Natural killer cell (primary cell): ENCODE results near the gene ARL17B. TPM values are rescaled to one million over a fixed set of nuclear protein-coding genes. Genes with fewer than 3 reads are reported as not detected.
A peak's percentile ranks its signal among the peaks of the same experiment; 100 is the strongest.
"Not testable (repeated sequence)": the region's sequence is repeated elsewhere in the genome, so short reads cannot be mapped to it uniquely, and the experiment has no call there.

Experiments used
- ATAC-seq, 3 donors: fragments of 150-1000 bp in 2 of 3; fragments of 200-7000 bp in 1 of 3; cut with Tn5 transposase; 1 replicate in 1 of 3; 2 replicates in 2 of 3; pipeline ENCODE4 v1.10.0; 2021; ENCODE audit warnings: mild to moderate bottlenecking in 2 of 3, moderate library complexity in 2 of 3
- DNase-seq, 2 donors: peaks; one replicate each; pipeline versions ENCODE4 v3.0.0 to v3.0.0-alpha.2; 2013 to 2021; ENCODE audit warnings: mixed read lengths in 1 of 2
- H3K27ac ChIP-seq: one replicate; pipeline ENCODE4 v1.5.1; 2013; ENCODE audit warnings: mild to moderate bottlenecking, low read length
- H3K27me3 ChIP-seq: one replicate; pipeline ENCODE4 v1.6.1; 2013; ENCODE audit warnings: low read length; ENCODE audit not compliant: control insufficient read depth, insufficient read depth
- H3K36me3 ChIP-seq: one replicate; pipeline ENCODE4 v1.6.1; 2013; ENCODE audit warnings: low read length; ENCODE audit not compliant: control insufficient read depth, insufficient read depth
- H3K4me1 ChIP-seq: one replicate; pipeline ENCODE4 v1.6.1; 2013; ENCODE audit warnings: low read length; ENCODE audit not compliant: control insufficient read depth, insufficient read depth
- H3K4me3 ChIP-seq: one replicate; pipeline ENCODE4 v1.5.1; 2013; ENCODE audit warnings: low read length
- H3K9me3 ChIP-seq: one replicate; pipeline ENCODE4 v1.6.1; 2013; ENCODE audit warnings: low read length; ENCODE audit not compliant: control insufficient read depth, insufficient read depth
- H3K27ac Mint-ChIP-seq, 2 donors: one replicate each; pipeline ENCODE4 v1.8.0; 2022; ENCODE audit warnings: mild to moderate bottlenecking in 2 of 2, mixed read lengths in 2 of 2, moderate library complexity in 1 of 2
- H3K27me3 Mint-ChIP-seq, 2 donors: one replicate each; pipeline ENCODE4 v1.8.0; 2022; ENCODE audit warnings: low read depth in 2 of 2, mixed read lengths in 2 of 2
- H3K36me3 Mint-ChIP-seq: one replicate; pipeline ENCODE4 v1.8.0; 2022; ENCODE audit warnings: mixed read lengths
- H3K4me1 Mint-ChIP-seq, 2 donors: one replicate each; pipeline ENCODE4 v1.8.0; 2022; ENCODE audit warnings: mixed read lengths in 2 of 2
- H3K4me3 Mint-ChIP-seq: one replicate; pipeline ENCODE4 v1.8.0; 2022; ENCODE audit warnings: mild to moderate bottlenecking, moderate library complexity, mixed read lengths
- H3K9me3 Mint-ChIP-seq, 2 donors: one replicate each; pipeline ENCODE4 v1.8.0; 2022; ENCODE audit warnings: mixed read lengths in 2 of 2
- CTCF ChIP-seq: fragments of 200-600 bp; IDR thresholded peaks from one replicate; pipeline ENCODE4 v1.8.0; 2022; ENCODE audit warnings: antibody characterized with exemption
- WGBS: methylation state at CpG from one replicate; pipeline ENCODE4 v1.1.7; 2013; ENCODE audit warnings: missing lambda C conversion rate; ENCODE audit not compliant: insufficient coverage; 5-methylcytosine and 5-hydroxymethylcytosine counted together
- intact Hi-C: fragments of 100-400 bp; cut with micrococcal nuclease; formaldehyde crosslinking; loops from one replicate; pipeline ENCODE4 v1.14.2; 2022
- total RNA-seq, 4 donors: library from RNA; stranded (reverse); fragments of 120-200 nt in 1 of 4; gene quantifications; one replicate each; pipeline versions ENCODE4 v1.2.3 to v1.2.4, GENCODE V29; 2013 to 2022

Gene ARL17B
- total RNA-seq, 3 donors from 2014 or later (not counting 1 experiment from before 2014, with no cell fraction given), result 18.6 to 30.3 (median 20.0) TPM

- 96% methylated on average over 8 of the region's 8 CpGs for WGBS
- Mint-ChIP-seq H3K27me3 (no peaks in the 10 kb centered on the region), H3K4me3 (peak overlapping the region; percentile 25), H3K4me1 (peaks cover 33 to 34% of the 10 kb centered on the region in 2 donors), H3K36me3 (no peaks in the 10 kb centered on the region), H3K27ac (peak overlapping the region; percentile 26 to 50), H3K9me3 (no peaks in the 10 kb centered on the region)
- H3K27me3 ChIP-seq, result no peaks in the 10 kb centered on the region
- DNase-seq, result no peak
- no peak for TF ChIP-seq CTCF
- H3K4me1 ChIP-seq, result peaks cover 40% of the 10 kb centered on the region
- H3K36me3 ChIP-seq, result no peaks in the 10 kb centered on the region
- no peaks in the 10 kb centered on the region for H3K9me3 ChIP-seq
- H3K27ac ChIP-seq, result no peak overlapping the region
- no peak for ATAC-seq
- intact Hi-C loops, result no loop called here
- no peak overlapping the region for H3K4me3 ChIP-seq
These were observed 99.3 kb downstream of the ARL17B start for GRCh38 chr17:46262271-46262670.

- DNase-seq (peak in 1 of 2 donors; percentile 18), ATAC-seq (peak; percentile 46 to 67 (median 59))
- H3K36me3 Mint-ChIP-seq, H3K9me3 Mint-ChIP-seq, H3K4me3 ChIP-seq, H3K27me3 Mint-ChIP-seq, intact Hi-C loops, H3K9me3 ChIP-seq, H3K27me3 ChIP-seq, H3K36me3 ChIP-seq, H3K27ac ChIP-seq: not testable (repeated sequence)
- Mint-ChIP-seq H3K4me3 (peak overlapping the region; percentile 94), H3K4me1 (peaks cover 16 to 18% of the 10 kb centered on the region in 2 donors), H3K27ac (peak overlapping the region in 1 of 2 donors; percentile 81)
- H3K4me1 ChIP-seq, result peaks cover 25% of the 10 kb centered on the region
- 1% methylated on average over 31 of the region's 62 CpGs for WGBS
These were observed 101.5 kb downstream of the ARL17B start for GRCh38 chr17:46259845-46260661.

GRCh38 chr17:46256369-46256768, 105.2 kb downstream of the ARL17B start:
- H3K27ac Mint-ChIP-seq, H3K27me3 Mint-ChIP-seq, H3K4me1 ChIP-seq, H3K4me3 ChIP-seq, H3K27me3 ChIP-seq, H3K4me1 Mint-ChIP-seq, H3K9me3 ChIP-seq, H3K9me3 Mint-ChIP-seq, DNase-seq, ATAC-seq, H3K36me3 ChIP-seq, H3K4me3 Mint-ChIP-seq, H3K36me3 Mint-ChIP-seq, intact Hi-C loops, H3K27ac ChIP-seq: not testable (repeated sequence)
- no CpG with 5 or more reads among the region's 1 CpG for whole genome bisulfite sequencing

GRCh38 chr17:46254215-46254614, 107.4 kb downstream of the ARL17B start:
- H3K36me3 Mint-ChIP-seq, H3K36me3 ChIP-seq, DNase-seq, H3K27me3 Mint-ChIP-seq, intact Hi-C loops, H3K4me3 Mint-ChIP-seq, H3K27ac Mint-ChIP-seq, H3K27me3 ChIP-seq, H3K9me3 ChIP-seq, H3K27ac ChIP-seq, H3K4me3 ChIP-seq, H3K4me1 ChIP-seq, H3K9me3 Mint-ChIP-seq, H3K4me1 Mint-ChIP-seq: not testable (repeated sequence)
- peak in 1 of 3 donors; percentile 7 for ATAC-seq
- WGBS, result 100% methylated on average over 1 of the region's 6 CpGs

DNA sequence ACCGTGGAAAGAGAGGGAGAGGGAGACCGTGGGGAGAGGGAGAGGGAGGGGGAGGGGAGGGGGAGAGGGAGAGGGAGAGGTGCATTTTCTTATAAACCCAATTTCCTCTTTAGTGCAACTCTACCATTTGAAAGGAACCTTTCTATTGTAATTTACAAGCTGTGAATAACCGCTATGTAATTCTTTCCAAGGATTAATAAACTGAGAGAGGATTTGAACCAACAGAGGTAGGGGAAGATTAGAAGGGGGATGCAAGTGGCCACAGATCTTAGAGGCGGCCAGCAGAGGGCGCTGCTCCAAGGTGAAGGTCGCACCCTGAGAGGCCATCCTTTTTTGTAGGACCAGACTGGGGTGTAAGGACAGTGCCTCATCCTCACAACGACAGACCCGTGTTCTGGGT, 107.8 kb downstream of the ARL17B start:
- ATAC-seq (peak; percentile 90 to 99 (median 96)), DNase-seq (peak; percentile 70 to 83)
- H3K27ac ChIP-seq, H3K4me3 ChIP-seq, H3K27me3 ChIP-seq, H3K36me3 ChIP-seq, H3K4me1 ChIP-seq, H3K4me3 Mint-ChIP-seq, H3K27me3 Mint-ChIP-seq, H3K9me3 Mint-ChIP-seq, H3K9me3 ChIP-seq, intact Hi-C loops, H3K36me3 Mint-ChIP-seq, H3K4me1 Mint-ChIP-seq, H3K27ac Mint-ChIP-seq: not testable (repeated sequence)
- TF ChIP-seq CTCF, result peak; percentile 65
- 10% methylated on average over 4 of the region's 8 CpGs for WGBS

DNA sequence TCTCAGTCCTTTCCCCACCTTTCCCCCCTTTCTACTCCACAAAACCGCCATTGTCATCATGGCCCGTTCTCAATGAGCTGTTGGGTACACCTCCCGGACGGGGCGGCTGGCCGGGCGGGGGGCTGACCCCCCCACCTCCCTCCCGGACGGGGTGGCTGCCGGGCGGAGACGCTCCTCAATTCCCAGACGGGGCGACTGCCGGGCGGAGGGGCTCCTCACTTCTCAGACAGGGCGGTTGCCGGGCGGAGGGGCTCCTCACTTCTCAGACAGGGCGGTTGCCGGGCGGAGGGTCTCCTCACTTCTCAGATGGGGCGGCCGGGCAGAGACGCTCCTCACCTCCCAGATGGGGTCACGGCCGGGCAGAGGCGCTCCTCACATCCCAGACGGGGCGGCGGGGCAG, 108.8 kb downstream of the ARL17B start:
- H3K27me3 Mint-ChIP-seq, intact Hi-C loops, H3K27ac ChIP-seq, H3K36me3 Mint-ChIP-seq, H3K4me1 Mint-ChIP-seq, H3K4me3 Mint-ChIP-seq, ATAC-seq, H3K9me3 Mint-ChIP-seq, H3K4me1 ChIP-seq, H3K36me3 ChIP-seq, H3K27ac Mint-ChIP-seq, H3K4me3 ChIP-seq, DNase-seq, H3K27me3 ChIP-seq, H3K9me3 ChIP-seq: not testable (repeated sequence)
- 94% methylated on average over 19 of the region's 31 CpGs for WGBS
